CD14-positive monocyte (primary cell): ENCODE results near the gene PI4KA. TPM values are rescaled to one million over a fixed set of nuclear protein-coding genes. Genes with fewer than 3 reads are reported as not detected.
"Not testable (repeated sequence)": the region's sequence is repeated elsewhere in the genome, so short reads cannot be mapped to it uniquely, and the experiment has no call there.

Experiments
- DNase-seq, 3 donors: peaks; one replicate each; pipeline ENCODE4 v3.0.0-alpha.2; 2011 to 2022
- H2AFZ ChIP-seq: 2 replicates; pipeline ENCODE4 v1.6.0; 2012; ENCODE audit warnings: mild to moderate bottlenecking, low read depth, low read length, inconsistent platforms; ENCODE audit not compliant: insufficient read depth, poor library complexity, severe bottlenecking
- H3K27ac ChIP-seq, 2 donors: 1 replicate in 1 of 2; 2 replicates in 1 of 2; pipeline ENCODE4 v1.5.1; 2012 to 2013; ENCODE audit warnings: low read length in 2 of 2, control low read depth in 1 of 2, inconsistent platforms in 1 of 2, low read depth in 1 of 2, mild to moderate bottlenecking in 1 of 2
- H3K27me3 ChIP-seq, 2 donors: one replicate each; pipeline versions ENCODE4 v1.6.0 to v1.6.1; 2011 to 2013; ENCODE audit warnings: low read length in 2 of 2; ENCODE audit not compliant: control insufficient read depth in 2 of 2, insufficient read depth in 2 of 2
- H3K36me3 ChIP-seq, 2 donors: replicated peaks in 1 of 2; 1 replicate in 1 of 2; 2 replicates in 1 of 2; pipeline versions ENCODE4 v1.5.1 to v1.6.1; 2012 to 2013; ENCODE audit warnings: low read length in 2 of 2, control low read depth in 1 of 2, inconsistent platforms in 1 of 2, mild to moderate bottlenecking in 1 of 2; ENCODE audit not compliant: insufficient read depth in 2 of 2, control insufficient read depth in 1 of 2
- H3K4me1 ChIP-seq, 2 donors: 1 replicate in 1 of 2; 2 replicates in 1 of 2; pipeline versions ENCODE4 v1.5.1 to v1.6.1; 2012 to 2013; ENCODE audit warnings: low read length in 2 of 2, control low read depth in 1 of 2, inconsistent platforms in 1 of 2, mild to moderate bottlenecking in 1 of 2, moderate library complexity in 1 of 2; ENCODE audit not compliant: insufficient read depth in 2 of 2, control insufficient read depth in 1 of 2
- H3K4me2 ChIP-seq: replicated peaks from 2 replicates; pipeline ENCODE3; 2012; ENCODE audit warnings: low read length, moderate library complexity, mild to moderate bottlenecking; ENCODE audit not compliant: poor library complexity, severe bottlenecking; ENCODE audit errors: extremely low read depth
- H3K4me3 ChIP-seq, 3 experiments: fragments of 200-600 bp in 1 of 3; sonication (generic) in 1 of 3; replicated peaks in 1 of 3; 1 replicate in 2 of 3; 2 replicates in 1 of 3; pipeline ENCODE4 v1.5.1; 2011 to 2013; ENCODE audit warnings: low read length in 3 of 3, mild to moderate bottlenecking in 3 of 3, control low read depth in 2 of 3, low read depth in 2 of 3, inconsistent platforms in 1 of 3, moderate library complexity in 1 of 3
- H3K79me2 ChIP-seq: 2 replicates; pipeline ENCODE4 v1.6.0; 2012; ENCODE audit warnings: mild to moderate bottlenecking, control low read depth, inconsistent platforms, low read length, moderate library complexity; ENCODE audit not compliant: insufficient read depth
- H3K9ac ChIP-seq: 2 replicates; pipeline ENCODE4 v1.6.0; 2017; ENCODE audit warnings: low read length, mild to moderate bottlenecking; ENCODE audit not compliant: insufficient read depth, poor library complexity, severe bottlenecking
- H3K9me3 ChIP-seq, 2 donors: replicated peaks in 1 of 2; 1 replicate in 1 of 2; 2 replicates in 1 of 2; pipeline versions ENCODE4 v1.5.1 to v1.6.1; 2012 to 2013; ENCODE audit warnings: low read length in 2 of 2, control low read depth in 1 of 2; ENCODE audit not compliant: control insufficient read depth in 1 of 2, insufficient read depth in 1 of 2
- H4K20me1 ChIP-seq: 2 replicates; pipeline ENCODE4 v1.6.0; 2012; ENCODE audit warnings: mild to moderate bottlenecking, low read length, control low read depth, moderate library complexity; ENCODE audit not compliant: insufficient read depth
- H3K27ac Mint-ChIP-seq, 7 donors: one replicate each; pipeline ENCODE4 v1.8.0; 2020; ENCODE audit warnings: mild to moderate bottlenecking in 7 of 7, mixed read lengths in 7 of 7, moderate library complexity in 6 of 7, inconsistent platforms in 2 of 7
- H3K27me3 Mint-ChIP-seq, 3 donors: one replicate each; pipeline ENCODE4 v1.8.0; 2021 to 2022; ENCODE audit warnings: low read depth in 3 of 3, mild to moderate bottlenecking in 3 of 3, mixed read lengths in 3 of 3, moderate library complexity in 3 of 3, inconsistent platforms in 1 of 3
- H3K36me3 Mint-ChIP-seq, 2 donors: one replicate each; pipeline ENCODE4 v1.8.0; 2020; ENCODE audit warnings: mixed read lengths in 2 of 2, inconsistent platforms in 1 of 2, mild to moderate bottlenecking in 1 of 2
- H3K4me1 Mint-ChIP-seq: one replicate; pipeline ENCODE4 v1.8.0; 2020; ENCODE audit warnings: mild to moderate bottlenecking, mixed read lengths
- H3K4me3 Mint-ChIP-seq, 2 donors: one replicate each; pipeline ENCODE4 v1.8.0; 2020; ENCODE audit warnings: mild to moderate bottlenecking in 2 of 2, mixed read lengths in 2 of 2, moderate library complexity in 1 of 2
- H3K9me3 Mint-ChIP-seq, 7 donors: one replicate each; pipeline ENCODE4 v1.8.0; 2020 to 2022; ENCODE audit warnings: mixed read lengths in 7 of 7, mild to moderate bottlenecking in 6 of 7, moderate library complexity in 6 of 7, inconsistent platforms in 2 of 7
- WGBS: methylation state at CpG from one replicate; pipeline ENCODE4 v1.1.5; 2013; ENCODE audit warnings: missing lambda C conversion rate; ENCODE audit not compliant: insufficient coverage; 5-methylcytosine and 5-hydroxymethylcytosine counted together
- intact Hi-C, 2 donors: fragments of 100-400 bp; cut with micrococcal nuclease; formaldehyde crosslinking; loops; one replicate each; pipeline versions ENCODE4 v1.15.0 to v1.15.1; 2023
- polyA plus RNA-seq, 3 donors: library from polyadenylated mRNA; depleted of rRNA in 1 of 3; unstranded in 2 of 3; stranded (reverse) in 1 of 3; fragments of 300-500 nt in 2 of 3; fragments of >200 nt in 1 of 3; fragmentation: Illumina TruSeq in 2 of 3; gene quantifications; 1 replicate in 2 of 3; 2 replicates in 1 of 3; pipeline ENCODE4 v1.2.3, GENCODE V29; 2012 to 2021
- TF ChIP-seq, protein P1 (sequence below): fragments of 200-600 bp; IDR thresholded peaks from one replicate; pipeline ENCODE4 v1.8.0; 2022; ENCODE audit warnings: antibody characterized with exemption, mild to moderate bottlenecking

Gene PI4KA
- polyA plus RNA-seq, 3 donors: 22.8 to 74.4 (median 38.2) TPM

GRCh38 chr22:20773793-20774212, 84.8 kb downstream of the PI4KA start, which contains the start of gene SERPIND1:
TSS of gene SERPIND1 (plus strand) at chr22:20774113. CDS start at chr22:20779313, 5,200 bp downstream.
- H3K4me2 ChIP-seq: no peak within 1 kb of the TSS
- WGBS: 100% methylated on average over 1 of the region's 4 CpGs
- H3K36me3 Mint-ChIP-seq: peaks cover 39 to 77% of the 10 kb centered on the region in 2 donors
- no peak for DNase-seq
- H3K27me3 Mint-ChIP-seq: peaks cover 0 to 3% (median 0%) of the 10 kb centered on the region in 3 donors
- peak within 1 kb of the TSS in 2 of 7 donors; percentile 32 to 61 for H3K27ac Mint-ChIP-seq
- peaks cover 0 to 9% of the 10 kb centered on the region in 2 donors for H3K9me3 ChIP-seq
- no peak within 1 kb of the TSS for H3K9ac ChIP-seq
- H3K9me3 Mint-ChIP-seq: peaks cover 7 to 14% (median 11%) of the 10 kb centered on the region in 7 donors
- H4K20me1 ChIP-seq: no peaks in the 10 kb centered on the region
- H3K27me3 ChIP-seq: no peaks in the 10 kb centered on the region
- H3K79me2 ChIP-seq: no peaks in the 10 kb centered on the region
- peaks cover 3% of the 10 kb centered on the region for H3K4me1 Mint-ChIP-seq
- H3K27ac ChIP-seq: no peak within 1 kb of the TSS
- H3K4me3 ChIP-seq: no peak within 1 kb of the TSS
- peaks cover 14 to 74% of the 10 kb centered on the region in 2 donors for H3K36me3 ChIP-seq
- H3K4me3 Mint-ChIP-seq: no peak within 1 kb of the TSS
- no peak within 1 kb of the TSS for H2AFZ ChIP-seq
- no peaks in the 10 kb centered on the region for H3K4me1 ChIP-seq
- TF ChIP-seq, protein P1, sequence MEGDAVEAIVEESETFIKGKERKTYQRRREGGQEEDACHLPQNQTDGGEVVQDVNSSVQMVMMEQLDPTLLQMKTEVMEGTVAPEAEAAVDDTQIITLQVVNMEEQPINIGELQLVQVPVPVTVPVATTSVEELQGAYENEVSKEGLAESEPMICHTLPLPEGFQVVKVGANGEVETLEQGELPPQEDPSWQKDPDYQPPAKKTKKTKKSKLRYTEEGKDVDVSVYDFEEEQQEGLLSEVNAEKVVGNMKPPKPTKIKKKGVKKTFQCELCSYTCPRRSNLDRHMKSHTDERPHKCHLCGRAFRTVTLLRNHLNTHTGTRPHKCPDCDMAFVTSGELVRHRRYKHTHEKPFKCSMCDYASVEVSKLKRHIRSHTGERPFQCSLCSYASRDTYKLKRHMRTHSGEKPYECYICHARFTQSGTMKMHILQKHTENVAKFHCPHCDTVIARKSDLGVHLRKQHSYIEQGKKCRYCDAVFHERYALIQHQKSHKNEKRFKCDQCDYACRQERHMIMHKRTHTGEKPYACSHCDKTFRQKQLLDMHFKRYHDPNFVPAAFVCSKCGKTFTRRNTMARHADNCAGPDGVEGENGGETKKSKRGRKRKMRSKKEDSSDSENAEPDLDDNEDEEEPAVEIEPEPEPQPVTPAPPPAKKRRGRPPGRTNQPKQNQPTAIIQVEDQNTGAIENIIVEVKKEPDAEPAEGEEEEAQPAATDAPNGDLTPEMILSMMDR: no peak
- intact Hi-C loops: no loop called here

GRCh38 chr22:20771918-20772625, 86.5 kb downstream of the PI4KA start:
- peaks cover 0 to 9% of the 10 kb centered on the region in 2 donors for H3K9me3 ChIP-seq
- H4K20me1 ChIP-seq: no peaks in the 10 kb centered on the region
- Mint-ChIP-seq H3K4me3 (no peak overlapping the region), H3K27ac (peak overlapping the region in 1 of 7 donors; percentile 7), H3K4me1 (peaks cover 5% of the 10 kb centered on the region), H3K27me3 (peaks cover 0 to 3% (median 0%) of the 10 kb centered on the region in 3 donors), H3K9me3 (peaks cover 8 to 15% (median 12%) of the 10 kb centered on the region in 7 donors), H3K36me3 (peaks cover 36 to 71% of the 10 kb centered on the region in 2 donors)
- H3K4me1 ChIP-seq: no peaks in the 10 kb centered on the region
- H3K79me2 ChIP-seq: no peaks in the 10 kb centered on the region
- no peaks in the 10 kb centered on the region for H3K27me3 ChIP-seq
- H3K4me2 ChIP-seq: no peak overlapping the region
- no peak for DNase-seq
- 98% methylated on average over 8 of the region's 9 CpGs for WGBS
- H3K9ac ChIP-seq: no peak overlapping the region
- intact Hi-C loops: no loop called here
- H2AFZ ChIP-seq: no peak overlapping the region
- TF ChIP-seq, protein P1: no peak
- no peak overlapping the region for H3K27ac ChIP-seq
- no peak overlapping the region for H3K4me3 ChIP-seq
- peaks cover 10 to 62% of the 10 kb centered on the region in 2 donors for H3K36me3 ChIP-seq

GRCh38 chr22:20769496-20769826, 89.2 kb downstream of the PI4KA start:
- peaks cover 26 to 63% of the 10 kb centered on the region in 2 donors for H3K36me3 ChIP-seq
- DNase-seq, H2AFZ ChIP-seq, H3K27me3 ChIP-seq, H3K4me3 ChIP-seq, H3K4me2 ChIP-seq, H3K27ac ChIP-seq, H4K20me1 ChIP-seq, H3K9me3 ChIP-seq, H3K9ac ChIP-seq, H3K4me1 ChIP-seq, H3K79me2 ChIP-seq, H3K4me3 Mint-ChIP-seq, intact Hi-C loops, H3K4me1 Mint-ChIP-seq, H3K27me3 Mint-ChIP-seq: not testable (repeated sequence)
- peak overlapping the region in 1 of 7 donors; percentile 63 for H3K27ac Mint-ChIP-seq
- WGBS: 90% methylated on average over 4 of the region's 9 CpGs
- H3K36me3 Mint-ChIP-seq: peaks cover 43 to 72% of the 10 kb centered on the region in 2 donors
- H3K9me3 Mint-ChIP-seq: peaks cover 8 to 15% (median 12%) of the 10 kb centered on the region in 7 donors
